NCI-H345 treated with DMSO at 0.1 percent for 48 hours (cell line): ENCODE data around the gene SH3GL3.
A peak's percentile ranks its signal among the peaks of the same experiment; 100 is the strongest.

Experiments
- DNase-seq: peaks from one replicate; lab custom pipeline; 2025; ENCODE audit not compliant: unreplicated experiment; lab: John Stamatoyannopoulos, UW

SH3GL3 gene

DNA sequence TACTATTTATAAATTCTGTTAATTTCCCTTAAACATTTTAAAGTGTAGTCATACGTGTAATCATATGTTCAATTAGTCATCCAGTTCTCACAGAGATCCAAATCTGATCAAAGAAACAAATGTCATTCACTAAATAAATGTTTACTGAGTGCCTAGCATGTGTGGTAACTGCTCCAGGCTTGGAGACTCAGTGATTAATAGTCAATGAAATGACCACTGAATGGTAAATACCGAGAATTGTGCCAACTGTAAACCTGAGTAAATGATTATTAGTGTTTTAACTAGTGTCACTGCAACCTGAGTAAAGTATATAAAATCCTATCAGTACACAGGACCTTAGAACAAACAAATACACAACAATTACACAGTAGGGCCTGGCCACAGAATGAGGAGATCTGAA lies 52.3 kb downstream of the SH3GL3 start:
- DNase-seq: no peak

DNA sequence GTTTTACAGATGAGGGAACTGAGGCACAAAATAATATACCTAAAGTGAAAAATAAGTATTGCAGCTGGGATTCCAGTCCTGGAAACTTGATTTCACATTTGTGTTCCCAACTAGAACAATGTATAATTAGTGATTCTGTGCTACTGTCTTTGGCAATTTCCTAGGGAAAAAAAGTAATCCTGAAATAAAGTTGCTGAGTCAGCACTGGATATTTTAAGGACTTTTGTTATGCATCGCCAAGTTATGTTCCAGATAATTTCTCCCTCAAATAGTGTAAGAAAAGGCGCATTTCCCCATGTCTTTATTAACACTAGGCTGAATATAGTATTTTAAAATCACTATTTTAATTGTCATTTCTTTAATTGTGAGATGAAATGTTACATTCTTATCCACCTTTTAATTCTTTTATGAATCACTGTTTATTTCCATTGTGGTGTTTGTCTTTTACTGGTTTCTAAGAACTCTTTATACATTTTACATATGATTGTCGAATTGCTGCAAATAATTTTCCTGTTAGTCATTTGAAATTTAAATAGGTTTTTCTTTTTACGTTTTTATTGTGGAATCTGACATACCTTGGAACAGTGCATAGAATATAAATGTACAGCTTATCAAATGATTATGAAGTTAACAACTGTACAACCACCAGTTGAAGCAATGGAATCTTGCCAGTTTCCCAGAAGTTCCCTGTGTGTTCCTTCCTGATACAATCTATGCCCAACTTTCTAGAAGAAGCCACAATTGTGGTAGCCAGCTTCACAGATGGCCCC lies 56.6 kb downstream of the SH3GL3 start:
- DNase-seq: no peak

DNA sequence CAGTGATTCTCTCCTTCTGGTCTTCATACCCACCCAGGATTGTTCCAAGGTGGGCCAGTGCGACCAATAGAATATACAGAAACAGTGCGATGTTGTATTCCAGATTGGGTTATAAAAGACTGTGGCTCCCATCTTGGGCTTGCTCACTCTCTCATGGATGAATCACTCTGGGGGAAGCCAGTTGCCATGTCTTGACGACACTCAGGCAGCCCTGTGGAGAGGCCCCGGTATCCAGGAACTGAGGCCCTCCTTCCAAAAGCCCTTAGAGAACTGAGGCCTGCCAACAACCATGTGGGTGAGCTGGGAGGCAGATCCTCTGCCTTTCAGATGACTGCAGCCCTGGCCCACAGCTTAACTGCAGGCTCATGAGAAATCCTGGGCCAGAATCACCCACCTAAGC lies 57.2 kb downstream of the SH3GL3 start:
- no peak for DNase-seq

DNA sequence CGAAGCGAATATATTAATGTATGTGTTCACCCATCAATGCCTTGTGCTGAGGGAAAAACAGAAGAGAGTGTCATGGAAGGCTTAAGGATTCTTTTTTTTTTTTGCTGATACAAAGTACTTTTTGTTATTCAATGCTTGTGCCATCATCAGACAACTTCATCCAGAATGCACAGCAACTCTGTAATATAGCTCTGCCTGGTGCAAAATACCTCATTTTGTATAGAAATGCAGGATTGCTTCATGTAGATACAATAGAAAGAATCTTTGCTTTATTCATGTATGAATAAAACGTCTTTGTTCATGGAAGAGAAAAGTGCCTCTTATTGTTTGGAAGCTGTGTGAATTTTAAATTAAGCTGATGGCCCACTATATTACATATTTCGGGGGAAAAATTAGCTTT lies 62.9 kb downstream of the SH3GL3 start:
- DNase-seq: no peak

DNA sequence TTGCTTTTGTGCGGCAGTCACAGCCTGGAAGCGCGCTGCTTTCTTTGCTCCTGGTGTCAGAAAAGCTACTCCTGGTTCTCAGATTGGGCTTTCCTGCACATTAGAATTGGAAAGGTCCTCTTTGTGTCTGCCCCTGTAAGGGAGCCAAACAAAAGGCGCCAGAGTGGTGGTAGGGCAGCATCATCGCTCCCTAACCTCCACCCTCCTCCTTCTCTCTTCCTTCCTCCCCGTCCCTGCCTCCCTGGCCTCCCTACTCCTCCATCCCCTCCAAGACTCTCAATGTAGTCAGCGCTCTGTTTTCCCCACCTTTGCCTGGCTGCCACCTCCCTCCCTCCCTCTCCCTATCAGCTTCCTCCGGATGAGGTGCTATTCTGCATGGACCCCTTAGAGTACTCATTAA lies 65.3 kb downstream of the SH3GL3 start:
- DNase-seq: no peak

DNA sequence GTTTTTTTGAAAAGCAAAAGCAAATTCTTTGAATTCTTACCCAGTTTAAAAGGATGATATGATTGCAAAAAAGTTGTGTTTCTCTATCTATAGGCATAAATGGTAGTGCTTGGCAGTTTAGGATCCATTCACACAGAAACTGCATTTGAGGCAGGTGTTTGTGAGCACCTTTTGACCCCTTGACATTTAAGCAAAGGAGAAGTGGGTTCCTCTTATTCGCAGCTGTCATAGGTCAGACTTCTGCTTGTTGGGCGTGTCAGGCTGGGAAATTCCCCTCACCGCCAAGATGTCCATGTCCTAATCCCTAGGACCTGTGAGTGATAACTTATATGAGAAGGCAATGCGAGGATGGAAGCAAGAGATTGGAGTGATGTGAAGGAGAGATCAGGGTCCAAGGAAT lies 67.4 kb downstream of the SH3GL3 start:
- no peak for DNase-seq

DNA sequence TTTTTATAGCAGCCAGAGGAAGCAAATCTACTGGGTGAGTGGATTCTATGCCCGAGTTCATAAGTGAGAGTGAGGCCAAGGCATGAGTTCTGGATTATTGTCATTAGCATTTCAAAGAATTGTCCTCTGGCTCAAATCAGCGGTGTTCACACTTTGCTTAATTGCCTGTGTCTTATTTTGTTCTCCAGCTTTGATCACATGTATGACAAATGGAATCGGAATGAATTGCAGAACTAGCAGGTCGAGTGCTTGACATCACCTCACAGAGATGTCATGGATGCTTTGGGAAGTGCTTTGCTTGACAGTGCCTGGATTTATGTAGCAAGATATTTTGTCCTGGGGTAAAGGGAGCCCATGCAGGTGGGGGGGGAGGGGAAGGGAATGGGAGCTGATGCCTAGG lies 68.0 kb downstream of the SH3GL3 start:
- no peak for DNase-seq

DNA sequence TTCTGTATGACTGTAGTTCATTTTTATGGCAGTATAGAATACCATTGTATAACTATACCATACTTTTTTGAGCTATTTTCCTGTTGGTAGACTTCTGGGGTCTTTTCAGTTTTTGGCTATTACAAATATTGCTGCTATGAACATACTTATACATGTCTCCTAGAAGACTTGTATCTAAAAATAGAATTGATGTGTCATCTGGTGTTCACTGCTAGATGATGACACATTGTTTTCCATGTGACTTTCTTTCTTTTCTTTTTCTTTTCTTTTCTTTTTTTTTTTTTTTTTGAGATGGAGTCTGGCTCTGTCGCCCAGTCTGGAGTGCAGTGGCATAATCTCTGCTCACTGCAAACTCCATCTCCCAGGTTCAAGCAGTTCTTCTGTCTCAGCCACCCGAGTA lies 69.8 kb downstream of the SH3GL3 start:
- no peak for DNase-seq

DNA sequence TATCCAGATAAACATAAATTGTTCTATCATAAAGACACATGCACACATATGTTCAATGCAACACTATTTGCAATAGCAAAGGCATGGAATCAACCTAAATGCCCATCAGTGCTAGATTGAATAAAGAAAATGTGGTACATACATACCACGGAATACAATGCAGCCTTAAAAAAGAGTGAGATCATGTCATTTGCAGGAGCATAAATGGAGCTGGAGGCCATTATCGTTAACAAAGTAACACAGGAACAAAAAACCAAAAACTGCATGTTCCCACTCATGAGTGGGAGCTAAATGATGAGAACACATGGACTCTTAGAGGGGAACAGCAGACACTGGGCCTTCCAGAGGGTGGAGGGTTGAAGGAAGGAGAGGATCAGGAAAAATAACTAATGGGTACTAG lies 79.2 kb downstream of the SH3GL3 start:
- no peak for DNase-seq

DNA sequence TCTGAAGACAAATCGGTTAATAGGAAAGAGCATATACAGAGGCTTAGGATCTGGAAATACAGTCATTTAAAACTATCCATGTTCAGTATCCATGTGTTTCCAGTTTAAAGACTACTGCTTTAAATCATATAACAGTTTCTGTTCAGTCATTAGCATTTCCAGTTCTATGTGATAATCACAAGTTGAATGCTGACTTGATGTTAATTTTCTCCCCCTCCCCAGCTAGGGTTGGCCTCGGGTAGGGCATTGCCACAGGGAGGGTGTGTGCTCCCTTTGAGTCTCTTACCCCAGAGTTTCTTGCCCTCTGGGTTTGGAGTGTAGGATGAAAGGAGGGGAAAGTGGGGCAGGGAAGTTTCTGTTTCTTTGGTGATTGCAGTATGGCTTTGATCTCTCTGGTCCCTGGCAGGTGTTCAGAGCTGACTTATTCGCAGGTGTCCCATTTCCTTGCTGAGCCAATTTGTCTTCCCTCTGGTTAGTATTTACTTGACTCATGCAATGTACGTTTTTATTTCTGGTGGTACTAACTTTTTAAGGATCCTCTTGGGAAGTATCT lies 86.3 kb downstream of the SH3GL3 start:
- DNase-seq: no peak

DNA sequence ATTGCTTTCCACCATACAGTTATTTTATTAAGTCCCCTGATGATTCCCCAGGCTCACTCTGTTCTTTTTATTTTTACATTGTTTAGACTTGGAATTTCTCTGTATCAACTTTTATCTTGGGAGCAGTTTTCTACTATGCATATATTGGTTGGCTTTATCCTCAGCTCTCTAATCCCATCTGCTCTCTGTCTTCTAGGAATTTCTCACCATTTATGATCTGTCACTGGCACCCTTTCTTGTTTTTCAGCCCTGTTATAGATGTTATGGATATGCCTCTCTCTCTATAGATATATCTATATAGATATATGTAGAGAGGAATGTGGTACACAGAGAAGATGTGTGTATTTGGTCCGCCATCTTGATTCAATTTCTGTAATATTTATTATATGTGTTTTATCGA lies 90.5 kb downstream of the SH3GL3 start:
- DNase-seq: no peak

DNA sequence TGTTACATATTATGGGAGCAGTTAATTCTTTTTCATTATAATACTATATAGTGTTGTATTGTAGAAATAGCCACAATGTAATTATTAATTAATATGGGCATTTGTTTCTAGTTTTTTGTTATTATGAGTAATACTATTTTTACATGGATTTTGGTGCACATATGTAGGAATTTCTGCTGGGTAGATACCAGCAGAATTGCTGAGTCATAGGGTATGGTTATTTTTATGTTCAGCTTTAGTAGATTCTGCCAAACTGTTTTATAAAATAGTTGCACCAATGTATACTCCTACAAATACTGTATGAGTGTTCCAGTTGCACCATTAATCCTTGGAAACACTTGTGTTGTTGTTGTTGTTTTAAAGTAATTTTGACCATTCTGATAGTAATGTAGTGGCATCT lies 91.5 kb downstream of the SH3GL3 start:
- no peak for DNase-seq

DNA sequence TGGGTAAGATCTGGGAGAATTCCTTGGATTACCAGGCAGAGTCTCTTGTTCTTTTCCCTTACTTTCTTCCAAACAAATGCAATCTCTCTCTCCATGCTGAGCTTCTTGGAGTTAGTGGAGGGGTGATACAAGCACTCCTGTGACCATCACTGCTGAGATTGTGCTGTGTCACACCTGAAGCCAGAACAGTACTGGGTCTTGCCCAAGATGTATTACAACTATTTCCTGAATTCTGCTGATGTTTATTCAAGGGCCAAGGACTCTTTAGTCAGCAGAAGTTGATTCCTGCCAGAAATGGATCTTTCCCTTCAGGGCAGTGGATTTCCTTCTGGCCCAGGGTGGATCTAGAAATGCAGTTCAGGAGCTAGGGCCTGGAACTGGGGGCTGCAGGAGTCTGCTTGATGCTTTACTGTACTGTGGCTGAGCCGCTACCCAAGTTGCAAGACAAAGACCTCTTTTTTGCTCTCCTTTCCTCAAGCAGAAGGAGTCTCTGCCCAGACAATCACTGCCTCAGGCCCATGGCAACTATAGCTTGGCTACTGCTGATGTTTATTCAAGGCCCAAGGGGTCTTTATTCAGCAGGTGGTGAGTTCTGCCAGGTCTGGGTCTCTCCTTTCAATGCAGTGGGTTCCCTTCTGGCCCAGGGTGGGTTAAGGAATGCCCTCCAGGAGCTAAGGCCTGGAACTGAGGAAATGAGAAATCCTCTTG lies 98.8 kb downstream of the SH3GL3 start:
- no peak for DNase-seq

DNA sequence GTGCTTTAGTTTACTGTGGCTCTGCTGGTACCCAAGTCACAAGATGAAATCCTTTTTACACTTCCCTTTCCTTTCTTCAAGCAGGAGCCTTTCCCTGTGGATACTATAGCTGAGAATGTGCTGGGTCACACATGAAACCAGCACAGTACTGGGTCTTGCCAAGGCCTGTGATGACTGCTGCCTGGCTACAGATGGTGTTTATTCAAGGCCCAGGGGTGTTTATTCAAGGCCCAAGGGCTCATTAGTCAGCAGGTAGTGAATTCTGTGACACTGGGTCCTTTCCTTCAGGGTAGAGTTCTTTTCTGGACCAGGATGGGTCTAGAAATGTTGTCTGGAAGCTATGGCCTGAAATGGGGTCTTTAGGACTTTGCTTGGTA lies 99.4 kb downstream of the SH3GL3 start:
- DNase-seq: no peak

DNA sequence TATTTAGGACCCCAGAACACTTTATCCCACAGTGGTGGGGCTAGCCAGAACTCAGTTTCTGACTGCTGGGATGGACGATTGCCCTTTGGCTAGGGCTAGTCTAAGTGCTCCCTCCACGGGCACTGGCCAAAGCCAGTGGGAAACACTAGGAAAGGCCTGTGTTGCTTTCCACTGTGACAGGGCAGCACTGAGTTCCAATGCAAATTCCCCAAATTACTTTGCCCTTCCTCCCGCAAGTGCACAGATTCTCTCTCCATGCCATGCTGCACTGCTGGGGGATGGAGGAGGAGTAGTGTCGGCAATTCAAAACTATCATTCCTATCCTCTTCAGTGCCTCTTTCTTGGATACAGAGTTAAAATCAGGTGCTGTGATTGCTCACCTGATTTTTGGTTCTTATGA lies 100.0 kb downstream of the SH3GL3 start:
- DNase-seq: no peak

DNA sequence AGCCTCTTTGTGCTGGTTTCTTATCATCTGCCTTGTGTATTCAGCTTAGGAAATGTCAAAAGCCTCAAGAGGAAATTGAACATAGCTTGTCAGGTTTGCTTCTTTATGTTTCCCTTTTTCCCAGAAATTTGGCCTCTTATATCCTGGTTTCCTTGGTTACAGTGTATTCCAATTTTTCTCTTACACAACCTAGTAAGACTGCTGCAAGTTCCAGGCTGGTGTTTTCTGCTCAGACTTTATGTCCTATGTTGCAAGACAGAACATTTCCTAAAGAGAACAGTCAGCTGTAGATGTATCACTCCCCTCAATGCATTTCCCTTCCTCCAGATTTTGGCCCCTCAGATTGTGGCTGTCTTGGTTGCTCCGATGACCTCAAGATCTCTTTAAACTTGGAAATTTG lies 102.5 kb downstream of the SH3GL3 start:
- no peak for DNase-seq

DNA sequence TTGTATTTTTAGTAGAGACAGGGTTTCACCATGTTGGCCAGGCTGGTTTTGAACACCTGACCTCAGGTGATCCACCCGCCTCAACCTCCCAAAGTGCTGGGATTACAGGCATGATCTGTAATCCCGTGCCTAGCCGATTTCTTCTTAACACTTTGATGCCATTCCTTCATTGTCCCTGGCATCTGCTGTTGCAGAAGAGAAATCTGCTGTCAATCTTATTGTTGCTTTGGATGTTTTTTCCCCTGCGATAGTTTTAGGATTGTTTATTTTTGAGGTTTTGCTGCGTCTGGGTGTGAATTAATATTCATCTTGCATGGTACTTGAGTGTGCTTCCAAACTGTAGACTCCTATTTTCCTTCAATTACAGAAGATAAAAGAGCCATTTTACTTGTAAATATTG lies 107.4 kb downstream of the SH3GL3 start:
- no peak for DNase-seq

DNA sequence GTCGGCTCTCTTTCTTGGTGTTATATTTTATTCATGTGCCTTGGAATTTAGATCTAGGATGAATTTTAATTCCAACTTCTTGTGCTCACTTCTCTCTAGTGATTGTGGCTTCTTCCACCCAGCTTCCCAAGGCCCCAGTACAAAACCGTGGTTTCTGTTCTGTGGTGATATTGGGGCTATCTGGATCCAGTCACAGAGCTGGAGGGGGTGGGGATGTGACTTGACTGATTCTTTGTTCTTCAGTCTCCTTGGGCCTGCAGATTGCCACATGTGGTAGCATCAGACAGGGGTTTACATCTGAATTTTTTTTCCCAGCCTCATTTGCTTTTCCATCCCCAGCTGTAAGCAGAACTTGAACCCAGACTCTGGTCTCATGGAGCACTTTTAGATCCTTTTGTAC lies 108.2 kb downstream of the SH3GL3 start:
- no peak for DNase-seq

DNA sequence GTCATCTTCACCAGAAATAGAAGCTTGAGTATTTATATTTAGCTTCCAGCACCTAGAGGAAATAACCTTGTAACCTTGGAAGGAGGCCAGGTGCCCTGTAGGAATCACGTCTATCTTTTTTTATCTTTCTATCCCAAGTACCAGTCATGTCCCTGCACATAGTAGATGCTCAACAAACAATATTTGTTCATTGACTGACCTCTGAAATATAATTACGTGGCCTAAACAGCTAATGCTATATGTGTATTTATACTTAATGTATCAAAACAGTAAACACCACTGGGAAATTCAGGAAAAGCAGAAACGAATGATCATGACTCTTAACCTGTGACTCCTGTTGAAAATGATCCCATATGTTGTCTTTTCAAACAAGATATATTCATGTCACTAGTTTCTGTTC lies 108.9 kb downstream of the SH3GL3 start:
- no peak for DNase-seq

DNA sequence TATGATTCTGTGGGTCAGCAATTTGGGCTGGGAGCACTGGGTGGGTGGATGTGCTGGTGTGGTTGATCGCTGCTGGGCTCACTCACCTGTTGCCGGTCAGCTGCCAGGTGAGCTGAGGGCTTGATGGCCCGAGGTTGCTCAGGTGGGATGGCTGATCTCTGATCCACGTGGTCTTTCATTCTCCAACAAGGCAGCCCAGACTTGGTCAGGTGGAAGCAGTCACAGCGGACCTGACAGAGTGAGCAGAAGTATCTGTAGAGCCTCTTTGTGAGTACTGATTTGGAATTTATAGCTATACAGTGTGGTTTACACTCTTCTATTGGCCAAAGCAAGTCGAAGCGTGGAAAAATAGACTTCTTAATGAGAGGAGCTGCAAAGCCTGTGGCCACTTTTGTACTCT lies 109.6 kb downstream of the SH3GL3 start:
- no peak for DNase-seq

DNA sequence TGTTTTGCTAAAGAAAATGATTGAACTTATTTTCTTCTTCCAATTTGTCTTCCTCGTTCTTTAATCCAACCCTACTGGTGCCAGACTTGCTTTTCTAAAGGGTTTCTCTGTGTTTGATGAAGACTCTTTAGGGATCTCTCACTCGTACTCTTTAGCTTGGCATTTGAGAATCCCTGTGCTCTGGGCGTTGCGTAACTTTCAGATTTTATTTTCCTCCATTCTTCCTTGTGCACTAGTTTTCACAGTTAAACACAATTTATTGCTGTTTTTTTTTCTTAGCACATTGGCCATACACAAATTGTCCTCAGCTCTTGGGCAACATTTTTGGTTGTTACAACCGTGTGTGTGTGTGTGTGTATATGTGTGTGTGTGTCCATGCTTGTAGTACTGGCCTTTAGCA lies 111.0 kb downstream of the SH3GL3 start:
- no peak for DNase-seq

DNA sequence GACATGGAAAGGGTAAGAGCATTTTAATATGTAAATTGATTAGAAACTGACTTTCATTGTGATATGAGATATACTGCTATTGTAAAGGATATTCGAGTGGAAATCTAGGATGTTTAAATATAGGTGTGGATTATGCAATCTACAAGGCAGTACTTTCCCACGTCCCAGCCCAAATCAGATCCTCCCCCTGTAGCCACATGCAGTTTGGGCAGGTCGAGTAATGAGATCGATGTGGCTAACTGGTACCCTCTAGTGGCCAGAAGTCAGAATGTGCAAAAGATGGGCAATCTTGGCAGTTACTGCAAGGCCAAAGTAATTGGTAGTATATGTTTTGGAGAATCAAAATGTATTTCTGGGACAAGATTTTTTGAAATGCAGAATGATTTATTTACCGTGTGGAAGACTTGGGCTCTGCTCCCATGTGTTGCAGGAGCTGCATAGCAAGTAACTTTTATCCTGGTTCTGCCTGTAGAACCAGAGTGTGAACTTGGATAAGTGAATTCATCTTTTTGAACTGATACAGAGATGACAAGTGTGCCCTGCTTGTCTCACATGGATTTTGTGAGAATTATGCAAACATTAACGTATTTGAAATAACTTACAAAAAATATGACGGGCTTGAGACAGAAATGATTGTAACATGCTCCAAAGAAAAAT lies 112.3 kb downstream of the SH3GL3 start:
- peak; percentile 8 for DNase-seq
